C4-2B (cell line): Measurements from ENCODE around the gene HLA-B.

ENCODE experiments used
- ZFX ChIP-seq: fragments of 450-650 bp; IDR thresholded peaks from 2 replicates; pipeline ENCODE4 v1.6.1; 2017
- TF ChIP-seq, protein P1 (sequence below): fragments of 450-650 bp; conservative IDR thresholded peaks from 2 replicates; pipeline ENCODE4 v1.5.1; 2017; ENCODE audit warnings: mild to moderate bottlenecking

DNA sequence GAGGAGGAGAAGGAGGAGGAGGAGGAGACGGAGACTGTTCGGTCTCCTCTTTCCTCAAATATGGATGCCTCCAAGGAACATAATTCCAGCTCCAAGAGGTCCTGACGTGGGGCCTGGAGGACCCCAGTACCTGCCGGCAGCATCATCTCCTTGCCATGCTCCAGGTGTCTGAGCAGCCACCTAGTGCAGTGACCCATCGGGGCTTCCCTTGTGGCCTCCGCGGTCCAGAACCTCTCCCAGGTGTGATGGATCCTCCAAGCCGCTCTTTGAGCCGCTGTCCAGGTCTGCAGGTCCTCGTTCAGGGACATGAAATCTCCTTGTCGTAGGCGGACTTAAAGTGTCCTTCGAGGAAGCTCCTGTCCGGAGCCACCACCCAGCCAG, 49.3 kb downstream of the HLA-B start:
- TF ChIP-seq, protein P1, sequence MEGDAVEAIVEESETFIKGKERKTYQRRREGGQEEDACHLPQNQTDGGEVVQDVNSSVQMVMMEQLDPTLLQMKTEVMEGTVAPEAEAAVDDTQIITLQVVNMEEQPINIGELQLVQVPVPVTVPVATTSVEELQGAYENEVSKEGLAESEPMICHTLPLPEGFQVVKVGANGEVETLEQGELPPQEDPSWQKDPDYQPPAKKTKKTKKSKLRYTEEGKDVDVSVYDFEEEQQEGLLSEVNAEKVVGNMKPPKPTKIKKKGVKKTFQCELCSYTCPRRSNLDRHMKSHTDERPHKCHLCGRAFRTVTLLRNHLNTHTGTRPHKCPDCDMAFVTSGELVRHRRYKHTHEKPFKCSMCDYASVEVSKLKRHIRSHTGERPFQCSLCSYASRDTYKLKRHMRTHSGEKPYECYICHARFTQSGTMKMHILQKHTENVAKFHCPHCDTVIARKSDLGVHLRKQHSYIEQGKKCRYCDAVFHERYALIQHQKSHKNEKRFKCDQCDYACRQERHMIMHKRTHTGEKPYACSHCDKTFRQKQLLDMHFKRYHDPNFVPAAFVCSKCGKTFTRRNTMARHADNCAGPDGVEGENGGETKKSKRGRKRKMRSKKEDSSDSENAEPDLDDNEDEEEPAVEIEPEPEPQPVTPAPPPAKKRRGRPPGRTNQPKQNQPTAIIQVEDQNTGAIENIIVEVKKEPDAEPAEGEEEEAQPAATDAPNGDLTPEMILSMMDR: no peak
- TF ChIP-seq ZFX: no peak
